ENCODE measurements around the gene RALGAPA1. TPM values are rescaled to one million over a fixed set of nuclear protein-coding genes. Genes with fewer than 3 reads are reported as not detected.

The RALGAPA1 gene
- total and polyA plus RNA-seq, 2 of the 13 experiments (the other 11 are each of a cell fraction or from before 2014, with no cell fraction given) = 65.0 to 89.2 TPM

DNA sequence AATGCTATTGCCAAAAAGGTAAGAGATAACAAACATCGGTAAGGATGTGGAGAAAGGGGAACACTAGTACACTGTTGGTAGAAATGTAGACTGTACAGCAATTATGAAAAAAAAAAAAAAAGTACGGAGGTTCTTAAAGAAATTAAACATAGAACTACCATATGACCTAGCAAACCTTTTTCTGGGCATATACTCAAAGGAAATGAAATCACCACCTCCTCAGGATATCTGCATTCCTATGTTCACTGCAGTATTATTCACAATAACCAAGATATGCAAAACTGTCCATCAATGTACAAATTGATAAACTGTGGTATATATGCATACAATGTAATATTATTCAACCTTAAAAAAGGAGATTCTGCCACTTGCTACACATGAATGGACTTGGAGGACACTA, 214.5 kb downstream of the RALGAPA1 start:
- TF ChIP-seq ATF7 (IDR thresholded peaks at IDR 0.05) (no peak), ATF7 (CRISPR knock-in tag; IDR thresholded peaks at IDR 0.05) (no peak), IKZF4 (CRISPR knock-in tag; IDR thresholded peaks at IDR 0.05; ENCODE audit: borderline replicate concordance, low read depth, not compliant biosample characterization) (no peak), FOSL1 (CRISPR knock-in tag; IDR thresholded peaks at IDR 0.05; ENCODE audit: borderline replicate concordance) (no peak), CREM (IDR thresholded peaks at IDR 0.05) (0 out of 2 replicates have a peak, but pooled peaks have one; percentile 14), CREM (CRISPR knock-in tag; IDR thresholded peaks at IDR 0.05) (no peak), TARDBP (CRISPR knock-in tag; IDR thresholded peaks at IDR 0.05) (no peak)
- TF ChIP-seq, protein P1, sequence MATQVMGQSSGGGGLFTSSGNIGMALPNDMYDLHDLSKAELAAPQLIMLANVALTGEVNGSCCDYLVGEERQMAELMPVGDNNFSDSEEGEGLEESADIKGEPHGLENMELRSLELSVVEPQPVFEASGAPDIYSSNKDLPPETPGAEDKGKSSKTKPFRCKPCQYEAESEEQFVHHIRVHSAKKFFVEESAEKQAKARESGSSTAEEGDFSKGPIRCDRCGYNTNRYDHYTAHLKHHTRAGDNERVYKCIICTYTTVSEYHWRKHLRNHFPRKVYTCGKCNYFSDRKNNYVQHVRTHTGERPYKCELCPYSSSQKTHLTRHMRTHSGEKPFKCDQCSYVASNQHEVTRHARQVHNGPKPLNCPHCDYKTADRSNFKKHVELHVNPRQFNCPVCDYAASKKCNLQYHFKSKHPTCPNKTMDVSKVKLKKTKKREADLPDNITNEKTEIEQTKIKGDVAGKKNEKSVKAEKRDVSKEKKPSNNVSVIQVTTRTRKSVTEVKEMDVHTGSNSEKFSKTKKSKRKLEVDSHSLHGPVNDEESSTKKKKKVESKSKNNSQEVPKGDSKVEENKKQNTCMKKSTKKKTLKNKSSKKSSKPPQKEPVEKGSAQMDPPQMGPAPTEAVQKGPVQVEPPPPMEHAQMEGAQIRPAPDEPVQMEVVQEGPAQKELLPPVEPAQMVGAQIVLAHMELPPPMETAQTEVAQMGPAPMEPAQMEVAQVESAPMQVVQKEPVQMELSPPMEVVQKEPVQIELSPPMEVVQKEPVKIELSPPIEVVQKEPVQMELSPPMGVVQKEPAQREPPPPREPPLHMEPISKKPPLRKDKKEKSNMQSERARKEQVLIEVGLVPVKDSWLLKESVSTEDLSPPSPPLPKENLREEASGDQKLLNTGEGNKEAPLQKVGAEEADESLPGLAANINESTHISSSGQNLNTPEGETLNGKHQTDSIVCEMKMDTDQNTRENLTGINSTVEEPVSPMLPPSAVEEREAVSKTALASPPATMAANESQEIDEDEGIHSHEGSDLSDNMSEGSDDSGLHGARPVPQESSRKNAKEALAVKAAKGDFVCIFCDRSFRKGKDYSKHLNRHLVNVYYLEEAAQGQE (IDR thresholded peaks at IDR 0.05; ENCODE audit: borderline replicate concordance in 1 of 2, low read depth in 1 of 2, low read length in 2 of 2) = no peak
- ATAC-seq (no peak), DNase-seq (ENCODE audit: low spot score) (no peak), FAIRE-seq (no peak)
- CTCF ChIA-PET (ENCODE audit: low intra/inter-chr PET ratio, low total read pairs) = no interaction called here
- H3K79me2 ChIP-seq (ENCODE audit: insufficient read depth, low read length) = no peaks in the 10 kb centered on the region
- in situ Hi-C loops (cut with HindIII; ENCODE audit: extremely low pct_ligation_motif_present, low pct_unique_long_range_greater_than_20kb) = no loop called here
- H3K36me3 ChIP-seq (replicated peaks in 1 of 2; ENCODE audit: control insufficient read depth in 1 of 2, insufficient read depth in 2 of 2, low read length in 2 of 2) = peaks cover 14 to 67% of the 10 kb centered on the region in 2 experiments
- no peak overlapping the region for H3K4me3 ChIP-seq (replicated peaks in 1 of 3; ENCODE audit: insufficient read depth in 1 of 3, low read depth in 2 of 3, low read length in 3 of 3)
- no peaks in the 10 kb centered on the region for H3K9me3 ChIP-seq (ENCODE audit: low read length)
- POLR2A ChIA-PET = no interaction called here
- WGBS (ENCODE audit: low lambda C conversion rate) = 97% methylated on average over 2 of the region's 2 CpGs
- no peak overlapping the region for H3K9ac ChIP-seq (ENCODE audit: insufficient read depth, low read depth, low read length)
- H3K27me3 ChIP-seq (ENCODE audit: control insufficient read depth in 1 of 2, insufficient read depth in 2 of 2, low read length in 2 of 2) = no peaks in the 10 kb centered on the region
- no peak overlapping the region for H3K4me2 ChIP-seq (ENCODE audit: low read depth, low read length)
- no peak overlapping the region for H2AFZ ChIP-seq (ENCODE audit: low read length)
- no peak overlapping the region for H3K27ac ChIP-seq (ENCODE audit: extremely low read length, insufficient read depth, low read length)
- intact Hi-C loops (cut with micrococcal nuclease; ENCODE audit: unreplicated experiment) = no loop called here
- H4K20me1 ChIP-seq (ENCODE audit: insufficient read depth, low read length) = no peaks in the 10 kb centered on the region
- BruUV-seq (replicated peaks) = no TSS peak
- peaks cover 3% of the 10 kb centered on the region; the same call in 1 of the 2 replicates for H3K4me1 ChIP-seq (ENCODE audit: insufficient read depth, low read length)
